ENCODE results near the gene LLGL2.
A peak's percentile ranks its signal among the peaks of the same experiment; 100 is the strongest.

Gene LLGL2

GRCh38 chr17:75493476-75494129 is 31.9 kb upstream of the LLGL2 start:
- no peak for DNase-seq (ENCODE audit: low read depth in 2 of 2)
- TF ChIP-seq CTCF (IDR thresholded peaks at IDR 0.05; ENCODE audit: low read depth, low read length) = no peak
- no peak overlapping the region for H3K4me3 ChIP-seq (replicated peaks in 1 of 2; ENCODE audit: low read depth in 2 of 2, low read length in 2 of 2)

- H3K4me3 ChIP-seq (replicated peaks in 1 of 2; ENCODE audit: low read depth in 2 of 2, low read length in 2 of 2) = no peak overlapping the region
- TF ChIP-seq CTCF (IDR thresholded peaks at IDR 0.05; ENCODE audit: low read depth, low read length) = no peak
- no peak for DNase-seq (ENCODE audit: low read depth in 2 of 2)
Measured at GRCh38 chr17:75494326-75494877, 31.1 kb upstream of the LLGL2 start.

GRCh38 chr17:75496005-75496404 is 29.5 kb upstream of the LLGL2 start:
- no peak overlapping the region for H3K4me3 ChIP-seq (replicated peaks in 1 of 2; ENCODE audit: low read depth in 2 of 2, low read length in 2 of 2)
- DNase-seq (ENCODE audit: low read depth in 2 of 2) = no peak
- no peak for TF ChIP-seq CTCF (IDR thresholded peaks at IDR 0.05; ENCODE audit: low read depth, low read length)

- no peak for DNase-seq (ENCODE audit: low read depth in 2 of 2)
- H3K4me3 ChIP-seq (replicated peaks in 1 of 2; ENCODE audit: low read depth in 2 of 2, low read length in 2 of 2) = no peak overlapping the region
- no peak for TF ChIP-seq CTCF (IDR thresholded peaks at IDR 0.05; ENCODE audit: low read depth, low read length)
Measured at GRCh38 chr17:75498039-75498725, 27.3 kb upstream of the LLGL2 start.

GRCh38 chr17:75498726-75499213 is 26.7 kb upstream of the LLGL2 start:
- no peak overlapping the region for H3K4me3 ChIP-seq (replicated peaks in 1 of 2; ENCODE audit: low read depth in 2 of 2, low read length in 2 of 2)
- TF ChIP-seq CTCF (IDR thresholded peaks at IDR 0.05; ENCODE audit: low read depth, low read length) = no peak
- DNase-seq (ENCODE audit: low read depth in 2 of 2) = no peak

DNA sequence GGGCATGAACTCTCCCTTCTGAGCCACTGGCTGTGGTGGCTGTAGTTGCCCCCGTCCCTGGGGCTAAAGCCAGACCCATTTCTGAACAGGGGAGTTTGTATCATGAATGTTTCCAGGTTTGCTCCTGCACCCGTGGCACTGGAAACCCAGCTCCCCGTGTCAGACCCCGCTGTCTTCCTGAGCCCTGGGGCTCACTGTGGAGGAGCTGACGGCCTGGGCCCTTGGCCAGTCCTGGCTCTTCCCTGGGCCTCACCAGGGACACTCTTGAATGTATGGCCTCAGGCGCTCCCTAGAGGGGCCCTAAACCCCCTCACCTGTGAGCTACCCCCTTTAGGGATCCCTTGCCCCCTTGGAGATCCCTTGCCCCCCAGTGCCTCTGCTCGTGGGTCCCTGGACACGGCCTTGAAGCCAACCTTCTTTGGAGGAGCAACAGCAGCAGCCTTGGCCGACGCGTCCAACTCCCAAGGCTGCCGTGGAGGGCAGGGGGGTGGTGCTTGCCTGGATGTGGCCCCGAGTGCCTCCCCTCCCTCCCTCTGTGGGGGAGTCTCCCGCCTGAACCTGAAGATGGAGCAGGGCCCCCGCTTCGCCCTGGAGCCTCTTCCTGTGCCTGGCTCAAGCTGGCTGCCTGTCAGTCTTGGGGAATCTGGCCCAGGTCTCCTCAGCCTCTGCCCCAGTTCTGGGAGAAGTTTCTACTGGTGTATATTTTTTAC is 26.0 kb upstream of the LLGL2 start:
- no peak overlapping the region for H3K4me3 ChIP-seq (replicated peaks in 1 of 2; ENCODE audit: low read depth in 2 of 2, low read length in 2 of 2)
- no peak for TF ChIP-seq CTCF (IDR thresholded peaks at IDR 0.05; ENCODE audit: low read depth, low read length)

More for the DNA sequence above, 26.0 kb upstream of the LLGL2 start:
- DNase-seq (ENCODE audit: low read depth in 2 of 2) = peak in 1 of 2 donors; percentile 39

Measured in cardiac fibroblast (primary cell).